Activated T-cell treated with anti-CD3 and anti-CD28 coated beads, Interleukin-2, amount 50 U/mL, for 4 hours (primary cell): Measurements from ENCODE around the gene LARGE1. TPM values are rescaled to one million over a fixed set of nuclear protein-coding genes. Genes with fewer than 3 reads are reported as not detected.
A peak's percentile ranks its signal among the peaks of the same experiment; 100 is the strongest.
"Not testable (repeated sequence)": the region's sequence is repeated elsewhere in the genome, so short reads cannot be mapped to it uniquely, and the experiment has no call there.

Experiments used
- ATAC-seq, 2 donors: fragments of 200-7000 bp; cut with Tn5 transposase; one replicate each; pipeline ENCODE4 v1.10.0; 2021
- DNase-seq: peaks from one replicate; pipeline ENCODE4 v3.0.0-alpha.2; 2020
- H3K27me3 Mint-ChIP-seq: one replicate; pipeline ENCODE4 v1.8.0; 2021; ENCODE audit warnings: low read depth, mixed read lengths
- H3K36me3 Mint-ChIP-seq: one replicate; pipeline ENCODE4 v1.8.0; 2022; ENCODE audit warnings: mixed read lengths; ENCODE audit not compliant: insufficient read depth
- H3K4me1 Mint-ChIP-seq: one replicate; pipeline ENCODE4 v1.8.0; 2021; ENCODE audit warnings: low read depth, mixed read lengths
- H3K4me3 Mint-ChIP-seq: one replicate; pipeline ENCODE4 v1.8.0; 2021; ENCODE audit warnings: mild to moderate bottlenecking, moderate library complexity, mixed read lengths
- H3K9me3 Mint-ChIP-seq: one replicate; pipeline ENCODE4 v1.8.0; 2021; ENCODE audit warnings: mixed read lengths
- total RNA-seq, 3 donors: library from RNA; stranded (reverse); gene quantifications; one replicate each; pipeline ENCODE4 v1.2.1, GENCODE V29; 2021

The LARGE1 gene
- total RNA-seq, 3 donors from 2014 or later = 0.73 to 2.2 (median 1.0) TPM

GRCh38 chr22:33866511-33866910 is 53.8 kb downstream of the LARGE1 start:
- H3K27me3 Mint-ChIP-seq = no peaks in the 10 kb centered on the region
- no peaks in the 10 kb centered on the region for H3K36me3 Mint-ChIP-seq
- H3K4me3 Mint-ChIP-seq = no peak overlapping the region
- no peaks in the 10 kb centered on the region for H3K4me1 Mint-ChIP-seq
- ATAC-seq (no peak), DNase-seq (no peak)
- H3K9me3 Mint-ChIP-seq = no peaks in the 10 kb centered on the region

GRCh38 chr22:33865996-33866395 is 54.3 kb downstream of the LARGE1 start:
- no peaks in the 10 kb centered on the region for H3K4me1 Mint-ChIP-seq
- H3K27me3 Mint-ChIP-seq = no peaks in the 10 kb centered on the region
- no peak for DNase-seq
- H3K36me3 Mint-ChIP-seq = no peaks in the 10 kb centered on the region
- no peak overlapping the region for H3K4me3 Mint-ChIP-seq
- H3K9me3 Mint-ChIP-seq = no peaks in the 10 kb centered on the region
- no peak for ATAC-seq

GRCh38 chr22:33865248-33865647 is 55.0 kb downstream of the LARGE1 start:
- Mint-ChIP-seq H3K36me3 (no peaks in the 10 kb centered on the region), H3K4me1 (no peaks in the 10 kb centered on the region), H3K4me3 (no peak overlapping the region), H3K9me3 (no peaks in the 10 kb centered on the region), H3K27me3 (no peaks in the 10 kb centered on the region)
- no peak for ATAC-seq
- no peak for DNase-seq

GRCh38 chr22:33864723-33865130 is 55.5 kb downstream of the LARGE1 start:
- ATAC-seq (no peak), DNase-seq (no peak)
- Mint-ChIP-seq H3K36me3 (no peaks in the 10 kb centered on the region), H3K9me3 (no peaks in the 10 kb centered on the region), H3K27me3 (no peaks in the 10 kb centered on the region), H3K4me3 (no peak overlapping the region), H3K4me1 (no peaks in the 10 kb centered on the region)

GRCh38 chr22:33861216-33861875 is 58.9 kb downstream of the LARGE1 start:
- no peaks in the 10 kb centered on the region for H3K36me3 Mint-ChIP-seq
- H3K4me1 Mint-ChIP-seq = no peaks in the 10 kb centered on the region
- H3K9me3 Mint-ChIP-seq = no peaks in the 10 kb centered on the region
- H3K4me3 Mint-ChIP-seq = no peak overlapping the region
- H3K27me3 Mint-ChIP-seq = no peaks in the 10 kb centered on the region
- DNase-seq = no peak
- ATAC-seq = no peak

GRCh38 chr22:33860386-33860785 is 59.9 kb downstream of the LARGE1 start:
- Mint-ChIP-seq H3K27me3 (no peaks in the 10 kb centered on the region), H3K4me1 (no peaks in the 10 kb centered on the region), H3K4me3 (no peak overlapping the region), H3K9me3 (no peaks in the 10 kb centered on the region), H3K36me3 (no peaks in the 10 kb centered on the region)
- ATAC-seq = no peak
- no peak for DNase-seq

GRCh38 chr22:33859311-33859710 is 61.0 kb downstream of the LARGE1 start:
- Mint-ChIP-seq H3K36me3 (no peaks in the 10 kb centered on the region), H3K4me1 (peaks cover 3% of the 10 kb centered on the region), H3K4me3 (no peak overlapping the region), H3K9me3 (no peaks in the 10 kb centered on the region), H3K27me3 (no peaks in the 10 kb centered on the region)
- no peak for ATAC-seq
- DNase-seq = no peak

GRCh38 chr22:33858653-33859052 is 61.6 kb downstream of the LARGE1 start:
- H3K36me3 Mint-ChIP-seq, H3K4me1 Mint-ChIP-seq, ATAC-seq, DNase-seq, H3K9me3 Mint-ChIP-seq, H3K27me3 Mint-ChIP-seq, H3K4me3 Mint-ChIP-seq: not testable (repeated sequence)

GRCh38 chr22:33857767-33858166 is 62.5 kb downstream of the LARGE1 start:
- not testable (repeated sequence) for H3K4me3 Mint-ChIP-seq, H3K27me3 Mint-ChIP-seq, ATAC-seq, H3K36me3 Mint-ChIP-seq, DNase-seq, H3K9me3 Mint-ChIP-seq
- H3K4me1 Mint-ChIP-seq = peaks cover 11% of the 10 kb centered on the region

GRCh38 chr22:33854724-33855123 is 65.6 kb downstream of the LARGE1 start:
- no peak for ATAC-seq
- Mint-ChIP-seq H3K36me3 (no peaks in the 10 kb centered on the region), H3K9me3 (no peaks in the 10 kb centered on the region), H3K27me3 (no peaks in the 10 kb centered on the region), H3K4me1 (peaks cover 11% of the 10 kb centered on the region), H3K4me3 (no peak overlapping the region)
- DNase-seq = no peak

- H3K9me3 Mint-ChIP-seq = no peaks in the 10 kb centered on the region
- peaks cover 11% of the 10 kb centered on the region for H3K4me1 Mint-ChIP-seq
- peak overlapping the region; percentile 76 for H3K4me3 Mint-ChIP-seq
- no peaks in the 10 kb centered on the region for H3K27me3 Mint-ChIP-seq
- ATAC-seq = no peak
- no peak for DNase-seq
- no peaks in the 10 kb centered on the region for H3K36me3 Mint-ChIP-seq
Observed at GRCh38 chr22:33853200-33854097, 66.8 kb downstream of the LARGE1 start.

GRCh38 chr22:33851821-33852384 is 68.4 kb downstream of the LARGE1 start:
- no peaks in the 10 kb centered on the region for H3K36me3 Mint-ChIP-seq

GRCh38 chr22:33851240-33851639 is 69.0 kb downstream of the LARGE1 start:
- Mint-ChIP-seq H3K27me3 (no peaks in the 10 kb centered on the region), H3K36me3 (no peaks in the 10 kb centered on the region), H3K4me3 (no peak overlapping the region), H3K4me1 (peaks cover 11% of the 10 kb centered on the region), H3K9me3 (peaks cover 5% of the 10 kb centered on the region)
- DNase-seq (no peak), ATAC-seq (no peak)

More at GRCh38 chr22:33851821-33852384, 68.4 kb downstream of the LARGE1 start:
- DNase-seq (no peak), ATAC-seq (no peak)
- H3K27me3 Mint-ChIP-seq = no peaks in the 10 kb centered on the region
- peaks cover 11% of the 10 kb centered on the region for H3K4me1 Mint-ChIP-seq
- peaks cover 3% of the 10 kb centered on the region for H3K9me3 Mint-ChIP-seq
- H3K4me3 Mint-ChIP-seq = no peak overlapping the region

- Mint-ChIP-seq H3K36me3 (no peaks in the 10 kb centered on the region), H3K4me3 (no peak overlapping the region)
- ATAC-seq = no peak
Observed at GRCh38 chr22:33850724-33851123, 69.6 kb downstream of the LARGE1 start.

More at GRCh38 chr22:33850724-33851123, 69.6 kb downstream of the LARGE1 start:
- peaks cover 9% of the 10 kb centered on the region for H3K9me3 Mint-ChIP-seq
- peaks cover 11% of the 10 kb centered on the region for H3K4me1 Mint-ChIP-seq
- no peaks in the 10 kb centered on the region for H3K27me3 Mint-ChIP-seq
- no peak for DNase-seq
